HepG2 (cell line): Measurements from ENCODE around the gene DST. TPM values are rescaled to one million over a fixed set of nuclear protein-coding genes. Genes with fewer than 3 reads are reported as not detected.

Experiments
- ARID5B ChIP-seq: IDR thresholded peaks from 2 replicates; pipeline ENCODE4 v1.4.0; 2020; ENCODE audit warnings: mild to moderate bottlenecking, missing genetic modification reagents
- CTCF ChIP-seq: sonication (generic); formaldehyde crosslinking; IDR thresholded peaks from 2 replicates; pipeline ENCODE4 v1.5.0; 2020; ENCODE audit warnings: mild to moderate bottlenecking, missing genetic modification reagents, moderate library complexity
- HNF4G ChIP-seq, 2 experiments: sonication (generic) in 1 of 2; formaldehyde crosslinking in 1 of 2; IDR thresholded peaks; 2 replicates each; pipeline versions ENCODE4 v1.4.0 to v1.6.1; 2011 to 2020; ENCODE audit warnings: borderline replicate concordance in 2 of 2, low read depth in 2 of 2, mild to moderate bottlenecking in 2 of 2, low read length in 1 of 2, missing genetic modification reagents in 1 of 2, moderate library complexity in 1 of 2
- RAD21 ChIP-seq: fragments of 450-650 bp; formaldehyde crosslinking; IDR thresholded peaks from 2 replicates; pipeline ENCODE4 v1.5.0; 2020; ENCODE audit warnings: mild to moderate bottlenecking
- SAP130 ChIP-seq: IDR thresholded peaks from 2 replicates; pipeline ENCODE4 v1.6.1; 2016; ENCODE audit warnings: low read depth
- SMC3 ChIP-seq: IDR thresholded peaks from 2 replicates; pipeline ENCODE4 v1.6.1; 2011; ENCODE audit warnings: low read length, improper control_type of control experiment
- SRY ChIP-seq: sonication (generic); formaldehyde crosslinking; IDR thresholded peaks from 2 replicates; pipeline ENCODE4 v1.8.0; 2022; ENCODE audit warnings: mild to moderate bottlenecking, missing genetic modification reagents
- STAG1 ChIP-seq: sonication (generic); formaldehyde crosslinking; IDR thresholded peaks from 2 replicates; pipeline ENCODE4 v1.4.0; 2020; ENCODE audit warnings: missing genetic modification reagents
- TFDP2 ChIP-seq: sonication (generic); formaldehyde crosslinking; IDR thresholded peaks from 2 replicates; pipeline ENCODE4 v1.4.0; 2020; ENCODE audit warnings: missing genetic modification reagents
- ZNF552 ChIP-seq: sonication (generic); formaldehyde crosslinking; IDR thresholded peaks from 2 replicates; pipeline ENCODE4 v1.9.0; 2022; ENCODE audit warnings: missing genetic modification reagents, mild to moderate bottlenecking, borderline replicate concordance
- ZNF660 ChIP-seq: sonication (generic); formaldehyde crosslinking; IDR thresholded peaks from 2 replicates; pipeline ENCODE4 v1.5.1; 2020; ENCODE audit warnings: mild to moderate bottlenecking, low read depth, missing genetic modification reagents, borderline replicate concordance
- polyA plus RNA-seq, 8 experiments: library from polyadenylated mRNA; depleted of rRNA in 3 of 8; stranded (reverse) in 7 of 8; unstranded in 1 of 8; fragments of >200 nt; fragmentation: Illumina TruSeq in 4 of 8; extraction: Trizol in 4 of 8; gene quantifications; 2 replicates each; pipeline versions ENCODE4 v1.2.1 to v1.2.3, GENCODE V29; 2011 to 2016; ENCODE audit warnings: low read depth in 4 of 8, missing spikeins in 1 of 8, mixed read lengths in 1 of 8; ENCODE audit not compliant: insufficient read depth in 1 of 8
- total RNA-seq, 5 experiments: library from RNA; depleted of rRNA; stranded (reverse); fragments of >200 nt; fragmentation: Illumina TruSeq; extraction: Trizol; gene quantifications; 2 replicates each; pipeline ENCODE4 v1.2.3, GENCODE V29; 2016; ENCODE audit warnings: low read depth in 1 of 5

DST gene
- total and polyA plus RNA-seq, 2 of the 13 experiments (the other 11 are each of a cell fraction or from before 2014, with no cell fraction given): 64.4 to 89.0 TPM

GRCh38 chr6:56637640-56638039 lies 5.0 kb downstream of the DST start (continued):
- TF ChIP-seq ARID5B (CRISPR knock-in tag) (0 out of 2 replicates have a peak, but pooled peaks have one; percentile 5), SRY (CRISPR knock-in tag) (no peak), RAD21 (CRISPR knock-in tag) (peak; percentile 77), ZNF660 (CRISPR knock-in tag) (no peak), TFDP2 (CRISPR knock-in tag) (0 out of 2 replicates have a peak, but pooled peaks have one; percentile 31), HNF4G (IDR thresholded peaks at IDR 0.05; ENCODE audit: borderline replicate concordance, low read depth, low read length) (no peak), HNF4G (CRISPR knock-in tag; IDR thresholded peaks at IDR 0.05; ENCODE audit: borderline replicate concordance, low read depth) (no peak), SAP130 (peak; percentile 37; the same call in 1 of the 2 replicates), STAG1 (CRISPR knock-in tag) (peak; percentile 90), ZNF552 (CRISPR knock-in tag) (no peak), SMC3 (peak; percentile 94), CTCF (peak; percentile 83)
